Lung (tissue), 12 donors: ENCODE results near the gene IL17B. TPM values are rescaled to one million over a fixed set of nuclear protein-coding genes. Genes with fewer than 3 reads are reported as not detected.
"Not testable (repeated sequence)": the region's sequence is repeated elsewhere in the genome, so short reads cannot be mapped to it uniquely, and the experiment has no call there.

Experiments used
- ATAC-seq: fragments of 200-7000 bp; cut with Tn5 transposase; one replicate; pipeline ENCODE4 v1.9.1; 2020; ENCODE audit warnings: moderate number of reproducible peaks; ENCODE audit not compliant: insufficient read depth, low FRiP score
- DNase-seq, 3 donors: peaks; one replicate each; pipeline ENCODE4 v3.0.0-alpha.2; 2013 to 2017
- H3K27ac ChIP-seq, 2 donors: one replicate each; pipeline ENCODE4 v1.5.1; 2013; ENCODE audit warnings: mild to moderate bottlenecking in 2 of 2, moderate library complexity in 2 of 2, control low read depth in 1 of 2, inconsistent platforms in 1 of 2, low read depth in 1 of 2, low read length in 1 of 2
- H3K27me3 ChIP-seq, 3 donors: one replicate each; pipeline ENCODE4 v1.5.1; 2013; ENCODE audit warnings: low read length in 2 of 3; ENCODE audit not compliant: control insufficient read depth in 3 of 3, insufficient read depth in 3 of 3
- H3K36me3 ChIP-seq, 4 donors: one replicate each; pipeline ENCODE4 v1.5.1; 2013; ENCODE audit warnings: low read length in 4 of 4, mild to moderate bottlenecking in 1 of 4, moderate library complexity in 1 of 4; ENCODE audit not compliant: control insufficient read depth in 4 of 4, insufficient read depth in 4 of 4
- H3K4me1 ChIP-seq, 5 donors: one replicate each; pipeline ENCODE4 v1.5.1; 2013; ENCODE audit warnings: low read length in 5 of 5, mild to moderate bottlenecking in 2 of 5, moderate library complexity in 1 of 5; ENCODE audit not compliant: control insufficient read depth in 5 of 5, insufficient read depth in 5 of 5
- H3K4me3 ChIP-seq: one replicate; pipeline ENCODE4 v1.5.1; 2013; ENCODE audit warnings: mild to moderate bottlenecking, control low read depth, moderate library complexity
- H3K9ac ChIP-seq, 2 donors: one replicate each; pipeline ENCODE4 v1.5.1; 2013; ENCODE audit warnings: low read length in 2 of 2, control low read depth in 1 of 2; ENCODE audit not compliant: insufficient read depth in 1 of 2
- H3K9me3 ChIP-seq, 4 donors: one replicate each; pipeline ENCODE4 v1.5.1; 2013; ENCODE audit warnings: low read length in 3 of 4, mild to moderate bottlenecking in 1 of 4, moderate library complexity in 1 of 4; ENCODE audit not compliant: control insufficient read depth in 4 of 4, insufficient read depth in 3 of 4
- WGBS, 2 donors: extraction: QIAGEN DNeasy Blood & Tissue Kit; methylation state at CpG; one replicate each; pipeline ENCODE4 v1.1.7; 2013; 5-methylcytosine and 5-hydroxymethylcytosine counted together
- polyA plus RNA-seq, 2 donors: library from polyadenylated mRNA; stranded (reverse); fragments of 200-250 nt; gene quantifications; one replicate each; pipeline ENCODE4 v1.2.1, GENCODE V29; 2013
- total RNA-seq, 2 donors: library from RNA; depleted of rRNA in 1 of 2; stranded (reverse); fragments of >200 nt in 1 of 2; gene quantifications; one replicate each; pipeline ENCODE4 v1.2.1, GENCODE V29; 2014 to 2021
- TF ChIP-seq, protein P1 (sequence below): IDR thresholded peaks from 2 replicates; pipeline ENCODE4 v1.5.1; 2012; ENCODE audit warnings: mild to moderate bottlenecking; ENCODE audit errors: control extremely low read depth, extremely low read depth
- donor health status: control.
- donor health status: control.
- donor health status: Bipolar disorder and iron deficiency.
- donor health status: healthy.
- donor health status: DM: yes; HTN: yes; CAD: no.

The IL17B gene
- total and polyA plus RNA-seq, 4 donors, result 0.26 to 1.3 (median 0.39) TPM

DNA sequence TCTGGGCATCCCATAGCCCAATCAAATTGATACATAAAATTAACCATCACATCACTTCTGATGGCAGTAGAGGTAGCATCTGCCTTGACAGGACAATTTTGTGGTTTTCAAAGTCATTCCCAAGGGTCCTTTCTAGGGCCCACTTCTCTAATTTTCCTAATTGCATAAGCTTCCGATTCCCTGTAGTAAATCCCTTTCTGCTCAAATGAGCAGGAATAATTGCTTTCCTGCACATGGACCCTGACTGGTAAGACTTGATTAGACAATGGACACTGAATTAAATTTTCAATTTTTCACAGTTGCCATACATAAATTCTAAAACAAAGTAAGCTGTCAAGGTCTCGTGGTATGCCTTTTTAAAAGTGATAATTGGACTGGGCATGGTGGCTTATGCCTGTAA is 22.0 kb upstream of the IL17B start:
- DNase-seq, result no peak
- ATAC-seq, result no peak
- TF ChIP-seq, protein P1, sequence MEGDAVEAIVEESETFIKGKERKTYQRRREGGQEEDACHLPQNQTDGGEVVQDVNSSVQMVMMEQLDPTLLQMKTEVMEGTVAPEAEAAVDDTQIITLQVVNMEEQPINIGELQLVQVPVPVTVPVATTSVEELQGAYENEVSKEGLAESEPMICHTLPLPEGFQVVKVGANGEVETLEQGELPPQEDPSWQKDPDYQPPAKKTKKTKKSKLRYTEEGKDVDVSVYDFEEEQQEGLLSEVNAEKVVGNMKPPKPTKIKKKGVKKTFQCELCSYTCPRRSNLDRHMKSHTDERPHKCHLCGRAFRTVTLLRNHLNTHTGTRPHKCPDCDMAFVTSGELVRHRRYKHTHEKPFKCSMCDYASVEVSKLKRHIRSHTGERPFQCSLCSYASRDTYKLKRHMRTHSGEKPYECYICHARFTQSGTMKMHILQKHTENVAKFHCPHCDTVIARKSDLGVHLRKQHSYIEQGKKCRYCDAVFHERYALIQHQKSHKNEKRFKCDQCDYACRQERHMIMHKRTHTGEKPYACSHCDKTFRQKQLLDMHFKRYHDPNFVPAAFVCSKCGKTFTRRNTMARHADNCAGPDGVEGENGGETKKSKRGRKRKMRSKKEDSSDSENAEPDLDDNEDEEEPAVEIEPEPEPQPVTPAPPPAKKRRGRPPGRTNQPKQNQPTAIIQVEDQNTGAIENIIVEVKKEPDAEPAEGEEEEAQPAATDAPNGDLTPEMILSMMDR, result no peak
- H3K36me3 ChIP-seq, result no peaks in the 10 kb centered on the region
- H3K27ac ChIP-seq, result no peak overlapping the region
- peaks cover 0 to 32% (median 15%) of the 10 kb centered on the region in 5 donors for H3K4me1 ChIP-seq
- H3K4me3 ChIP-seq, result no peak overlapping the region
- H3K27me3 ChIP-seq, result no peaks in the 10 kb centered on the region
- no peaks in the 10 kb centered on the region for H3K9me3 ChIP-seq
- 76 to 87% methylated on average over 2 of the region's 2 CpGs for WGBS, 2 donors
- no peak overlapping the region for H3K9ac ChIP-seq

DNA sequence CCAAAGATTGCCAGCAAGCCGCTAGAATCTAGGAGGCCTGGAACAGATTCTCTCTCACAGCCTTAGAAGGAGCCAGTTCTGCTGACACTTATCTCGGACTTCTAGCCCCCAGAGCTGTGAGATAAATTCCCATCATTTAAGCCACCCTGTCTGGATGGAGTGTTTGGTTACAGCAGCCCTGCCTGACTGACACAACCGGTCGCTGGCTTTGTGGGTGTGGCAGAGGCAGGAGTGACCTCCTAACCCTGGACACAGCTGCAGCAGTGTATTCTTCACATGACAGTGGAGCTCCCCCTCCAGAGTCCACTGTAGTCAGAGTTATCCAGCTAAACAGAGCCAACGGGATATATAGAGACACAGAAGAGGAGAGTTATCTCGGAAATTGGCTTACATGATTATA is 21.2 kb upstream of the IL17B start:
- Histone ChIP-seq H3K27ac (no peak overlapping the region), H3K4me3 (no peak overlapping the region), H3K9ac (no peak overlapping the region), H3K27me3 (no peaks in the 10 kb centered on the region), H3K9me3 (no peaks in the 10 kb centered on the region), H3K4me1 (peaks cover 0 to 25% (median 12%) of the 10 kb centered on the region in 5 donors), H3K36me3 (no peaks in the 10 kb centered on the region)
- TF ChIP-seq, protein P1, result no peak
- 71 to 89% methylated on average over 6 of the region's 6 CpGs for WGBS, 2 donors
- DNase-seq (peak; percentile 51 to 74 (median 60)), ATAC-seq (no peak)

DNA sequence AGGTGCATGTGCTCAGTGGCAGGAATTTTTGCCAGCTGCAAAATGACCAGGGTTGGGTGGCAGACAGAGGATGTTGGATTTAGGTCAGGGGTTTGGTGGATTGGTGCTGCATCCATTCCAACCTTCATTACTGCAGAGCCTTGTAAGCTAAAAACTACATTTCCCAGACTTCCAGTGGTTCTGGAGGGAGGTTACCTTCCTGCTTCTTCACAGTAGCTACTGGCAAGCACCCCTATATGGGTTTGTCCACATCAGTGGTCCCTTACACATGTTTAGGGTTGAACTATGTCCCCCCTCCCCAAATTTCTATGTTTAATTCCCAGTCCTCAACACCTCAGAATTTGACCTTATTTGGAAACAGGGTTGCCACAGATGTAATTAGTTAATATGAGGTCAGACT is 20.7 kb upstream of the IL17B start:
- peaks cover 0 to 21% (median 7%) of the 10 kb centered on the region in 5 donors for H3K4me1 ChIP-seq

DNA sequence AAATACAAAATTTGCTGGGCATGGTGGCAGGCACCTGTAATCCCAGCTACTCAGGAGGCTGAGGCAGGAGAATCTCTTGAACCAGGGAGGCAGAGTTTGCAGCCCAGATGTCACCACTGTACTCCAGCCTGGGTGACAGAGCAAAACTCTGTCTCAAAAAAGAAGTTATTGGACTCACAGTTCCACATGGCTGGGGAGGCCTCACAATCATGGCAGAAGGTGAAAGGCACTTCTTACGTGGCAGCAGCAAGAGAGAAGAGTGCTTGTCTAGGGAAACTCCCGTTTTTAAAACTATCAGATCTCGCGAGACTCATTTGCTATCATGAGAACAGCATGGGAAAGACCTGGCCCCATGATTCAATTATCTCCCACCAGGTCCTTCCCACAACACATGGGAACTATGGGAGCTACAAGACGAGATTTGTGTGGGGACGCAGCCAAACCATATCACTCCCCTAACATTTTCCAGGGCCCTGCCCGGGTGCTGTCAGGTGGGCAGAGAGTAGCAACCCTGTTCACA is 19.7 kb upstream of the IL17B start:
- not testable (repeated sequence) for H3K27ac ChIP-seq, H3K36me3 ChIP-seq, DNase-seq, H3K9me3 ChIP-seq, ATAC-seq, H3K9ac ChIP-seq, H3K4me3 ChIP-seq, H3K27me3 ChIP-seq
- peaks cover 0 to 16% (median 1%) of the 10 kb centered on the region in 5 donors for H3K4me1 ChIP-seq
- 85 to 89% methylated on average over 7 of the region's 7 CpGs for WGBS, 2 donors

More for the DNA sequence above, 20.7 kb upstream of the IL17B start:
- no peaks in the 10 kb centered on the region for H3K9me3 ChIP-seq
- TF ChIP-seq, protein P1, result no peak
- DNase-seq (peak in 1 of 3 donors; percentile 43), ATAC-seq (no peak)
- no peaks in the 10 kb centered on the region for H3K36me3 ChIP-seq
- no peaks in the 10 kb centered on the region for H3K27me3 ChIP-seq
- no peak overlapping the region for H3K27ac ChIP-seq
- H3K9ac ChIP-seq, result no peak overlapping the region
- H3K4me3 ChIP-seq, result no peak overlapping the region
